DMS53 treated with DMSO at 0.1 percent for 48 hours (cell line): ENCODE results near the gene CADPS2.

ENCODE experiments used
- DNase-seq: peaks from one replicate; lab custom pipeline; 2025; ENCODE audit not compliant: unreplicated experiment; lab: John Stamatoyannopoulos, UW

The CADPS2 gene

GRCh38 chr7:122886357-122887081 lies at the start of gene CADPS2:
Gene CADPS2 (minus strand): TSS chr7:122886460. CDS start chr7:122886337, 123 bp downstream.
- peak; percentile 99 for DNase-seq

- DNase-seq: no peak
Observed at GRCh38 chr7:122935620-122936019, 49.4 kb upstream of the CADPS2 start.

- peak; percentile 4 for DNase-seq
Observed at GRCh38 chr7:122919643-122920181, 33.5 kb upstream of the CADPS2 start.

- DNase-seq: no peak
Observed at GRCh38 chr7:122914812-122915211, 28.6 kb upstream of the CADPS2 start.

- DNase-seq: no peak
Observed at GRCh38 chr7:122913608-122914007, 27.3 kb upstream of the CADPS2 start.

- peak; percentile 47 for DNase-seq
Observed at GRCh38 chr7:122902751-122903495, 16.7 kb upstream of the CADPS2 start.

- DNase-seq: no peak
Observed at GRCh38 chr7:122901250-122901649, 15.0 kb upstream of the CADPS2 start.

GRCh38 chr7:122896509-122896908 lies 10.2 kb upstream of the CADPS2 start:
- peak; percentile 8 for DNase-seq

GRCh38 chr7:122893486-122893885 lies 7.2 kb upstream of the CADPS2 start:
- no peak for DNase-seq

- no peak for DNase-seq
Observed at GRCh38 chr7:122889116-122889515, 2.9 kb upstream of the CADPS2 start.

- no peak for DNase-seq
Observed at GRCh38 chr7:122887848-122888247, 1.6 kb upstream of the CADPS2 start.

GRCh38 chr7:122887198-122887597 lies 938 bp upstream of the CADPS2 start:
- peak; percentile 85 for DNase-seq

GRCh38 chr7:122885583-122886356 lies 490 bp downstream of the CADPS2 start:
- DNase-seq: peak; percentile 45

GRCh38 chr7:122884186-122884585 lies 2.1 kb downstream of the CADPS2 start:
- DNase-seq: peak; percentile 95

- DNase-seq: peak; percentile 74
Observed at GRCh38 chr7:122883049-122883680, 3.1 kb downstream of the CADPS2 start.

- no peak for DNase-seq
Observed at GRCh38 chr7:122881324-122881723, 4.9 kb downstream of the CADPS2 start.

GRCh38 chr7:122869260-122869659 lies 17.0 kb downstream of the CADPS2 start:
- DNase-seq: no peak

GRCh38 chr7:122867471-122867980 lies 18.7 kb downstream of the CADPS2 start:
- DNase-seq: no peak

- DNase-seq: no peak
Observed at GRCh38 chr7:122864838-122865237, 21.4 kb downstream of the CADPS2 start.

GRCh38 chr7:122864016-122864415 lies 22.2 kb downstream of the CADPS2 start:
- no peak for DNase-seq

- DNase-seq: peak; percentile 69
Observed at GRCh38 chr7:122858320-122858719, 27.9 kb downstream of the CADPS2 start.
